ENCODE data around the gene POLR1B. TPM values are rescaled to one million over a fixed set of nuclear protein-coding genes. Genes with fewer than 3 reads are reported as not detected.

Gene POLR1B
- total RNA-seq, 1 experiment from 2014 or later, result 31.7 TPM

GRCh38 chr2:112585873-112586464 lies 43.7 kb downstream of the POLR1B start:
- CTCF ChIA-PET, result no interaction called here
- TF ChIP-seq EZH2 (IDR thresholded peaks at IDR 0.05; ENCODE audit: low read length, unreplicated experiment) (no peak), CTCF (conservative IDR thresholded peaks at IDR 0.05; ENCODE audit: low read depth, low read length) (no peak), EZH2phosphoT487 (IDR thresholded peaks at IDR 0.05; ENCODE audit: borderline replicate concordance, low read length) (no peak)
- Histone ChIP-seq H3K4me1 (ENCODE audit: insufficient read depth, low read length) (peaks cover 27% of the 10 kb centered on the region), H3K9me3 (ENCODE audit: low read length) (no peaks in the 10 kb centered on the region), H3K4me3 (ENCODE audit: low read length) (no peak overlapping the region), H2AFZ (ENCODE audit: low read length) (no peak overlapping the region), H4K20me1 (ENCODE audit: low read length) (no peaks in the 10 kb centered on the region), H3K79me2 (ENCODE audit: low read length) (peaks cover 6% of the 10 kb centered on the region), H3K27ac (ENCODE audit: low read length) (no peak overlapping the region), H3F3A (ENCODE audit: low read length, unreplicated experiment) (no peaks in the 10 kb centered on the region), H3K4me2 (ENCODE audit: low read length) (no peak overlapping the region), H3K36me3 (ENCODE audit: low read depth, low read length) (no peaks in the 10 kb centered on the region), H3K9ac (ENCODE audit: low read length) (no peak overlapping the region), H3K9me2 (replicated peaks; ENCODE audit: low read length) (no peaks in the 10 kb centered on the region), H3K27me3 (ENCODE audit: low read length) (no peaks in the 10 kb centered on the region)
- BruUV-seq (replicated peaks), result no TSS peak
- no peak for ATAC-seq
- DNase-seq, result no peak
- intact Hi-C loops (cut with micrococcal nuclease), result no loop called here
- POLR2A ChIA-PET (ENCODE audit: unreplicated experiment), result no interaction called here

GRCh38 chr2:112588611-112589045 lies 46.4 kb downstream of the POLR1B start:
- no peak overlapping the region for H3K27ac ChIP-seq (ENCODE audit: low read length)
- ATAC-seq (no peak), DNase-seq (no peak)
- peaks cover 6% of the 10 kb centered on the region for H3K79me2 ChIP-seq (ENCODE audit: low read length)
- no TSS peak for BruUV-seq (replicated peaks)
- intact Hi-C loops (cut with micrococcal nuclease), result no loop called here
- H3K36me3 ChIP-seq (ENCODE audit: low read depth, low read length), result no peaks in the 10 kb centered on the region
- no peaks in the 10 kb centered on the region for H3F3A ChIP-seq (ENCODE audit: low read length, unreplicated experiment)
- H3K4me2 ChIP-seq (ENCODE audit: low read length), result no peak overlapping the region
- ChIA-PET CTCF (no interaction called here), POLR2A (ENCODE audit: unreplicated experiment) (no interaction called here)
- no peaks in the 10 kb centered on the region for H3K9me3 ChIP-seq (ENCODE audit: low read length)
- no peak overlapping the region for H3K9ac ChIP-seq (ENCODE audit: low read length)
- H3K4me1 ChIP-seq (ENCODE audit: insufficient read depth, low read length), result peaks cover 14% of the 10 kb centered on the region
- no peak overlapping the region for H3K4me3 ChIP-seq (ENCODE audit: low read length)
- no peaks in the 10 kb centered on the region for H3K9me2 ChIP-seq (replicated peaks; ENCODE audit: low read length)
- no peaks in the 10 kb centered on the region for H3K27me3 ChIP-seq (ENCODE audit: low read length)
- no peaks in the 10 kb centered on the region for H4K20me1 ChIP-seq (ENCODE audit: low read length)
- no peak for TF ChIP-seq EZH2phosphoT487 (IDR thresholded peaks at IDR 0.05; ENCODE audit: borderline replicate concordance, low read length)
- TF ChIP-seq EZH2 (IDR thresholded peaks at IDR 0.05; ENCODE audit: low read length, unreplicated experiment), result no peak
- TF ChIP-seq CTCF (conservative IDR thresholded peaks at IDR 0.05; ENCODE audit: low read depth, low read length), result no peak
- H2AFZ ChIP-seq (ENCODE audit: low read length), result no peak overlapping the region

- DNase-seq, result no peak
- ChIA-PET POLR2A (ENCODE audit: unreplicated experiment) (no interaction called here), CTCF (no interaction called here)
- Histone ChIP-seq H4K20me1 (ENCODE audit: low read length) (no peaks in the 10 kb centered on the region), H3K4me2 (ENCODE audit: low read length) (no peak overlapping the region), H3K36me3 (ENCODE audit: low read depth, low read length) (no peaks in the 10 kb centered on the region), H3K9me2 (replicated peaks; ENCODE audit: low read length) (no peaks in the 10 kb centered on the region), H3F3A (ENCODE audit: low read length, unreplicated experiment) (no peaks in the 10 kb centered on the region), H3K79me2 (ENCODE audit: low read length) (no peaks in the 10 kb centered on the region), H3K4me1 (ENCODE audit: insufficient read depth, low read length) (no peaks in the 10 kb centered on the region), H3K4me3 (ENCODE audit: low read length) (no peak overlapping the region), H3K9me3 (ENCODE audit: low read length) (no peaks in the 10 kb centered on the region), H3K27ac (ENCODE audit: low read length) (no peak overlapping the region), H3K9ac (ENCODE audit: low read length) (no peak overlapping the region), H2AFZ (ENCODE audit: low read length) (no peak overlapping the region), H3K27me3 (ENCODE audit: low read length) (no peaks in the 10 kb centered on the region)
- TF ChIP-seq EZH2phosphoT487 (IDR thresholded peaks at IDR 0.05; ENCODE audit: borderline replicate concordance, low read length) (no peak), EZH2 (IDR thresholded peaks at IDR 0.05; ENCODE audit: low read length, unreplicated experiment) (no peak), CTCF (conservative IDR thresholded peaks at IDR 0.05; ENCODE audit: low read depth, low read length) (no peak)
- BruUV-seq (replicated peaks), result no TSS peak
- ATAC-seq, result no peak
- intact Hi-C loops (cut with micrococcal nuclease), result no loop called here
Observed at GRCh38 chr2:112591413-112591812, 49.1 kb downstream of the POLR1B start.
